OCI-M1 (cell line): ENCODE results near the gene DRAXIN.

Source experiments
- DNase-seq: peaks from one replicate; lab custom pipeline; 2025; lab: John Stamatoyannopoulos, UW

DRAXIN gene

GRCh38 chr1:11685210-11685752 is 6.2 kb upstream of the DRAXIN start:
- DNase-seq: no peak

DNA sequence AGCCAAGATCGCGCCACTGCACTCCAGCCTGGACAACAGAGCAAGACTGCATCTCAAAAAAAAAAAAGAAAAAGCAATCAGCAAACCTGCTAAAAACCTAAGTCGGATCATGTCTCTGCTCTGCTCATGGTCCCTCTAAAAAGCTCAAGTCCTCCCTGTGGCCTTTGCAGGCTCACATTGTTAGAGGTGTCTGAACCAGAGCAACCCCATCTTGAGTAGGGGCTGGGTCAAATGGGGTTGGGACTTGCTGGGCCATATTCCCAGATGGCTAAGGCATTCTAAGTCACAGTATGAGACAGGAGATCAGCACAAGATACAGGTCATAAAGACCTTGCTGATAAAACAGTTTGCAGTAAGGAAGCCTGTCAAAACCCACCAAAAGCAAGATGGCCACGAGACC is 3.0 kb upstream of the DRAXIN start:
- no peak for DNase-seq

- peak; percentile 22 for DNase-seq
Observed at GRCh38 chr1:11690397-11691301, 861 bp upstream of the DRAXIN start.

GRCh38 chr1:11691928-11692711 is 610 bp downstream of the DRAXIN start:
- no peak for DNase-seq

DNA sequence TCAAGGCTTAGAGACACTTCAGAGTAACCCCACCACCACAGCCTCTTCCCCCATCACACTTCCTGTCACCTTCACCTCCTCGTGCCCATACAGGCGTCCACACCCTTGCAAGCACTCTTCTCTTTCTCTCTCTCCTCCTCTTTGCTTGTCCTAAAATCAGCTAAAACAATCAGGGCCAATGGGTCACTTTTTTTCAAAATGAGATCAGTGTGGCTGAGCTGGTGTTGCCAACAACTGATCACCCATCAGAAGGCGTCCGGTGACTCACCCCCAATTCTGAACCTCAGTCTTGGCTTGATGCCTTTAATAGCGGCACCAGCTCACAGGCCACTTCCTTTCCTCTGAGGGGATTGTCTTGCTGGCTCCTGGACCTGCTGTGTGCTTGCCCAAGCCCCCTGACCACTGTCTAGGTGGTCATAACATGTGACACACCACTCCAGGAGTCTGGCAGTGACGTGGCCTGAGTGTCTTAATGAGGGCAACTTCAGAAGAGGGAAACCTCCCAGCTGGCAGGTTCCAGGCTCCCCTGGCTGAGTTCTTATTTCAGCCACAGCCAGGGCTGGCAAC is 1.6 kb downstream of the DRAXIN start:
- peak; percentile 65 for DNase-seq

GRCh38 chr1:11693917-11694316 is 2.4 kb downstream of the DRAXIN start:
- DNase-seq: no peak

DNA sequence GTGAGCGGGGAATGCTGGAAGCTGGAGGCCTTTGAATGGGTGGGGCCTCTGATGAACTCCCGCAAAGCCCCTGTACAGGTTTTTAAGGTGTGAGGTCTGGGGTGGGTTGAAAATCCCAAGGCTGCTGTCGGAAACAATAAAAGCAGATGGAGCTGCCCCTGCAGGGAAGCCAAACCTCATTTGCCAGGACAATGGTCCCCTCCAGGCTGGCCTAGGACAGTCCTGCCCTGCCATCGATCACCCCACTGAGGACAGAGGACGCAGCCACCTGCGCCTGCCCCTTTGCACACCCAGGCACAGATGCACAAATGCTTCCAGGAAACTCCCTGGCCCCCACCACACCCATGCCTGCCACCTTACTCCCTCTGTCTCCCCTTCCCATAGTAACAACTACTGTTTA is 4.4 kb downstream of the DRAXIN start:
- no peak for DNase-seq

DNA sequence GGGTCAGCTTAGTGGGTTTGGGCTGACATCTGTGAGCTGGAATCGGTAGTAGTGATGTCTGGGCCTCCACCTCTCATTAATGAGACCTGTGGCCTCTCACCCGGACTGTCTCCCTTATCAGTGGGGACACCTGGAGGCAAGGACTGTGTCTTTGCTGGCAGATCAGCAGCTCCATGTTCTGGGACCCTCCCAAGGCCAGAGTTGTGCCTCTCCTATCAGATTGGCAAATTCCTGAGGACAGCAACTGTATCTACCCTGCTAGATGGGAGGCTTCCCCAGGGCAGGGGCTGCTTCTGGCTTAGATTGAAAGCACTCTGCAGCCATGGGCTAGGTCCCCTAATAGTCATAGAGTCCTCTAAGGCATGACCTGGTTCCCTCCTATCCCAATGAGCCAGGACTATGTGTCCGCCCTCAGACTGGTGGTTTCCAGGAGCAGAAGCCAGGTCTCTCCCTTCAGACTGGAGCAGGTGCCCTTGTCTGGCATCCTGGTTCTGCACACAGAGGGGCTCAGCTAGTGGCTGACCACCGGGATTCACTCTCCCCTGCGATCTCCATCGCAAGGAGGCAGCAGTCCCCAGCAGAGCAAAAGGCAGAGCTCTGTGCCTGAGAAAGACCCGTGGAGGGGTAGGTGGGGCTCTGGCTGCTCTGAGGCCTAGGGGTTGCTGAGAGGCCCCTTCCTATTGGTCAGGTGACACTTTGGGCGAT is 5.8 kb downstream of the DRAXIN start:
- DNase-seq: peak; percentile 29

GRCh38 chr1:11697893-11698210 is 6.3 kb downstream of the DRAXIN start:
- DNase-seq: no peak

GRCh38 chr1:11700601-11701467 is 9.3 kb downstream of the DRAXIN start:
- DNase-seq: no peak

DNA sequence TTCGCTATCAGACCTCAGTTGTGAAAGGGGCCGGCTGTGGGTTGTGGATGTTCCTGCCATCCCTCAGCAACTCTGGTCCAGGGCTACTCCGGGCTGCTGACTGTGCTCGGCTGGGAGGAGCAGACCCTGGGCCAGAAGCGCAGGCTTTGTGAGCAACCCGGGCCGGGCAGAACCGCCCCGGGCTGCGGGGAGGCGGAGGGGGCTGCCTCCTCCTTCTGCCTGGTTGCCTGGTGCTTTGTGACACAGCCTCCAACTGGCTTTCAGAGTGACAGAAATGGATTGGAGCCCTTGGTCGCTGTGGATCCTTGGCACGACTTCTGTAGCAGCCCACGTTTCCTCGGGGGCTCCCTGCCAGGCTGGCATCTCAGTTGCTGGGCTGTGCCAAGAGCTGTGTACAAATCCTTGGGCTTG is 10.0 kb downstream of the DRAXIN start:
- no peak for DNase-seq

GRCh38 chr1:11701981-11702803 is 10.7 kb downstream of the DRAXIN start:
- no peak for DNase-seq

DNA sequence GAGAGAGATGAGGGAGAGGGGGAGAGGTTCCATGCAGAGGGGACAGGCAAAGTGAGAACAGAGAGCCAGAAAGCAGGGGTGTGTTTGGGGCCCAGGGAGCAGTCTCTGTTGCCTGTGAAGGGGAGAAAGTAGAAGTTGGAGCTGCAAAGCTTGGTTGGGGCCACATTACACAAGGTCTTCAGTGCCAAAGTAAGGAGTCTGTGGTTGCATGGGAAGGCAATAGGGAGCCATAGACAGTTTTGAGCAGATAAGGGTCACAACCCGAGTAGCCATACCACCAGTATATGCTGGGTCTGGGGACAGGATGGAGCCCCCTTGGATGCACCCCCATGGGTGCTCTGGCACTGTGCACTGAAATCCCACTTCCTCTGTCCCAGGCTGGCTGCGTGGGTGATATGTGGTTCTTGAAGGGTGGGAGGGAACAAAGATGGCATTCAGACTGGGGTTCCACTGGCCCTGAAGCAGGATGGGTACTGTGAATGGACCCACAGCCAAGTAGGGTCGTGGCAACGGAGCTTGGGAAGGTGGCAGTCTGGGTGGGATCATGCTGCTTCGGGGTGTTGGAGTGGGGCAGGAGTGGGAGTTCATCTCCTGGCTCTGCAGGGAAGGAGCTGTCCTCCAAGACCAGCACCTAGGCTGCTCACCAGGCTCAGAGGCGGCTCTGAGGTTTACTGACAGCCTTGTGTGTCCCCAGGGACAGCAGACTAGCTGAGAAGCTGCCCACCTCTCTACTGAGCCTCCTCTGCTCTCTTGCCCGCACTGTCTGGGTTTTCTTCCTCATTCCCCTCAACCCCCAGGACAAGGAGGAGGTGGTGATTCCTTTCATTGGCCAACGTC is 12.1 kb downstream of the DRAXIN start:
- DNase-seq: no peak

DNA sequence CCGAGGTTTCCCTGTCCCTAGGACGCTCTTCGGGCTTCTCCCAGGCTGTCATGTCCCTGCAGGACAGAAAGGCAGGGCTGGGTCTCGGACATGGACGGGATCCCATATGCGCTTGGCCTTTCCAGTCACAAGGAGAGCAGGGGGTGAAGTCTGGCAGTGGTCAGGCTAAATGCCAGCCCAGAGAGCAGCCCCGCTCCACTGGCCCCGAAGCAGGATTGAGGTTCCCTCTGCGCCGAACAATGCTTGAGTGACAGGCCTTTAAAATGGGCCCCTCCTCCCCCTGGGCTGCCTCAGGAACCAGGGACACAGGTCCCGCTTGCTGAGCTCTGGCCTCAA is 12.7 kb downstream of the DRAXIN start:
- DNase-seq: no peak

- no peak for DNase-seq
Observed at GRCh38 chr1:11704691-11705475, 13.4 kb downstream of the DRAXIN start.

DNA sequence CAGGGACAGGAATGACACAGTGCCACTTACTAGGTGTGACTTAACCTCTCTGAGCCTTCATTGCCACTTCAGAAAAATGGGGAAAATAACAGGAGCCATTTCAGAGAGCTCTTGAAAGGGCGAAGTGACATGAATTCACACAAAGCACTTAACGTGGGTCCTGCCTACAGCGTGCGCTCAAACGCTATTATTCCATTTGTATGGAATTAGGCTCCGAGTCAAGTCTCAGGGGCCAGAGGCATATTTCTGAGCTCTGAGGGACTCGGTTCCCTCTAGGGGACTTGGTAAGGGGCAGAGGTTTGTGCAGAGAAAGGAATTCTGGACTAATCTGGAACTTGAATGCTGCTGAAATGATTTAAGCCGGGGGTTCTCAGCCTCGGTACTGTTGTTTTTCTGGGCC is 14.1 kb downstream of the DRAXIN start:
- no peak for DNase-seq

DNA sequence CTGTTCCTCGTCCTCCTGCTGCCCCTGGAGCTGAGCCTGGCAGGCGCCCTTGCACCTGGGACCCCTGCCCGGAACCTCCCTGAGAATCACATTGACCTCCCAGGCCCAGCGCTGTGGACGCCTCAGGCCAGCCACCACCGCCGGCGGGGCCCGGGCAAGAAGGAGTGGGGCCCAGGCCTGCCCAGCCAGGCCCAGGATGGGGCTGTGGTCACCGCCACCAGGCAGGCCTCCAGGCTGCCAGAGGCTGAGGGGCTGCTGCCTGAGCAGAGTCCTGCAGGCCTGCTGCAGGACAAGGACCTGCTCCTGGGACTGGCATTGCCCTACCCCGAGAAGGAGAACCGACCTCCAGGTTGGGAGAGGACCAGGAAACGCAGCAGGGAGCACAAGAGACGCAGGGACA is 14.8 kb downstream of the DRAXIN start:
- no peak for DNase-seq

DNA sequence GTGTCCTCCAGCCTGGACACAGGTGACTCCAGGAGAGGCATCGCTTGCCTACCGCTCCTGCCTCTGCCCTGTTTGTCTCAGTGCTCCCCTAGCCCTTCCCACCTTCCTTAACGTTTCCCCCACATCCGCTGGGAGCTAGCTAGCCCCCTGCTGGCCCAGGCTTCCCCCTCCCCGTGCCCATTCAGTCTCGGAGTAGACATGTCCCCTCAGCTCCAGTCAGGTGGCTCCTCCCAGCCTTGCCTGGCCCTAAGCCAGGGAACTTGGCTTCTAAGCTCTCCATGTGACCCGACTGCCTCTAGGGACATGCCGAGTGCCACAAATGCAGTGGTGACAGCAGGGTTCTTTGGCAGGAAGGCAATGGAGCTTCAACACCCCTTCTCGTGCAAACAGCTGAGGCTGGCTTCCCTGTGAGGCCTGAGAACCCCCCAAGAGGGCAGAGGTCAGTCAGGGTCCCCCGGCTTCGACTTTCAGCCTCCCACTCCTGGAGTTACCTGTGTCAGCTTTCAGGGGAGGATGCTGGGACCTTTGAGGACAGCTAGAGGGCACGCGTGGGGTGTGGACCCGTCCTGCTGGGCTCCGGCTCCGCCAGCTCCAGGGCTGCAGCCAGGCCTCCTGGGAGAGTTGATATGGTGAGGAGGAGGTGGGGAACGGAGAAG is 16.2 kb downstream of the DRAXIN start:
- peak; percentile 69 for DNase-seq
